Activated CD8-positive, alpha-beta memory T cell treated with anti-CD3 and anti-CD28 coated beads, Interleukin-2, amount 50 U/mL, for 48 hours (primary cell): ENCODE data around the gene CDH23.
"Not testable (repeated sequence)": the region's sequence is repeated elsewhere in the genome, so short reads cannot be mapped to it uniquely, and the experiment has no call there.

ENCODE experiments used
- DNase-seq: peaks from one replicate; pipeline ENCODE4 v3.0.0-alpha.2; 2020

Gene CDH23

DNA sequence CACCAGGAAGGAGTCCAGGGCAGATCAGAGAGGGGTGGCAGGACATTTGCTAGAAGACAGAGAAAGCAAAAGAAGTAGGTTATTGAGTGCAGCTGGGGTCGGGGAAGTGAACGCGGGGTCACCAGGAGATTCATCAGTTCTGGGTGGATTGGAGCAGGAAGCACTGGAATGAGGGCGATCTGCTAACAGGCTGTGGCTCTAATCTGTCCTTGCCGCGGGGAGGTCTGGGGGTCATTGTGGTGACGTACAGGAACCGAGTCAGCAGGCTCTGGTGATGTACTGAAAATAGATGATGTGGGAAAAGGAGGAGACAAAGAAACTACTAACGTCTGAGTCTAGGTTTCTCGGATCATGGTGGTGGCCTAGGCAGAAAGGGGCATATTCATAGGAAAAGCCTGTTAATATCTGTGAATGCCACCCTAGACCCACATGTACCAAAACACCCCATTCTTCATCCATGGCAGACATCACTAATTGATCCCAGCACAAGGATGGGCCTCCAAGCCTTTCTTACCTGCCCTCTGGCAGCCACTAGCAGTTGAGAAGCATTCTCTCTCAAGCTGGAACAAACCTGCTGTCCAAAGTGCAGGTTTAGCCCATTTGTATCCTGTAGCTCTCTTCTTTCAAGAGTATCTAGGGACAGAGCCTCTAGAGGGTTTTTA, 188.3 kb downstream of the CDH23 start:
- DNase-seq: no peak

DNA sequence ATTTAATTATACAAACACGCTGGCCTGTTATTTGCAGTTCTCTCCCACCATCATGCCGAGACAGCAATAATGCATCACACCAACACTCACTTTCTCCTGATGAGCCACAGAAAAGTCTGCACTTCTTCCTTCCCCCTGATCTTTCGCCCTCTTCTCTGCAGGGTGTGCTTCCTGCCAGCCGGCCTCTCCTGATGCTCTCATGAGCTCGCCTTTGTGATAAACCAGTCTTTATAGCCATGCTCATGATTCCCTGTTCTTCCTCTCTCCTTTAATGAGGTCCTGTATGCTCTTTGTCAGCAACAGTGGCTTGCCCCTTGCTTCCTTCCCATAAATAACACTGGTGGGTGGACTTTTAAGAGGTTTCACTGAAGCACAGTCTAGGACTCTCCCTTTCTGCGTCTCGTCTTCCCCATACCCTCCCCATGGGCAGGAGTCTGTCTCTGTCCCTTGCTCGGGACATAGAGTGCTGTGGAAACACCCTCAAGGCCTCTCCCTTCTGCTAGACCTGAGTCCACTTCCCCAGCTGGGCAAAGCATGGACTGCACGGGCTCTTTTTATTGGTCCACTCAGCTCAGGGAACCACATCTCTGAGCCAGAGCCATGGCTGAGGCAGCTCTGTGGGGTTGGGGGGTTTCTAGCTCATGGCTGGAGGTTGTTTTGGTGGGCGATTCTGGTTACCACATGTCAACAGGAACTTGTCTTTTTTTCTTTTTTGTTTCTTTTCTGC, 189.0 kb downstream of the CDH23 start:
- DNase-seq: no peak

DNA sequence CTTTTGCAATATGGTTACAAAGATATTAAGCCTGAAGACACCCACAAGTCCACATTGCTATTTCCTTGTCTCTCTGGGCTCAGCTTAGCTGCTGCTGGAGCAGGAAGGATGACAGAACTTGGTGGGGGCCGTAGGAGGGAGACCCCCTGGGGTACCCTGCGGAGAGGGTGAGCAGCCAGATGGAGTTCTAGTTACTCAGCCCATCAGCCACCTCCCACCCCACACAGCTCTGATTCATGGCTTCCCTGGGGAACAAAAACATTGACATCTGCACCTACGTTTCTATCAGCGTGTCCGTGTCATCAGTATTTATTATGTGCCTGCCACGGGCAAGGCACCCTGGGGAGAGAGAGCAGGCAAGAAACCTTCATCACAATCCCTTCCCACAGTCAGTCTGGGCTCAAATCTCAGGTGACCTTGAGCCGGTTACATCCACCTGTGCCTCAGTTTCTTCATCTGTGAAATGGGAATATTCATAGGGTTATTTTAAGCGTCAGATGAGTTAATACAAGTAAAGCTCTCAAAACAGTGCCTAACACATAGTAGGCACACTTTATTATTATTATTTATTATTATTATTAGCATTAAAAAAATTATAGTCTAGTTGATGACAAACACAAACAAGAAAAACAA, 191.3 kb downstream of the CDH23 start:
- DNase-seq: no peak

DNA sequence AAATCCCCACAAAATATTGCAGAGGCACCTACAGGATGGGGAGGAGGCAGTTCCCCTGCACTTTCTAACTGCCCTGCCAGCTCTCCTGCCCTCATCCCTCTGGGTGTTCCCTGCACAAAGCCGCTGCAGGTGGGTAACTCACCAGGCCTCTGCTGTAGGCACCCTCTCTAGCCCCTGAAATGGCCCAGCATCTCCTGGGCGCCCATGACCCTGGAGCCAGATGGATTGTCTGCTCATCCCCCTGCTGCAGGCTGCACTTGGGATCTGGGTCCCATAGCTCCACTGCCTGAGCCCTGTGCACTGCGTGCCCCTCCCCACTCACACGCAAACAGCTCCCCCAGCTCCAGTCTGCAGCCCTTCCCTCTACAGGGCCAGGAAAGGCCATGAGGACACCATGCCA, 192.0 kb downstream of the CDH23 start:
- DNase-seq: no peak

DNA sequence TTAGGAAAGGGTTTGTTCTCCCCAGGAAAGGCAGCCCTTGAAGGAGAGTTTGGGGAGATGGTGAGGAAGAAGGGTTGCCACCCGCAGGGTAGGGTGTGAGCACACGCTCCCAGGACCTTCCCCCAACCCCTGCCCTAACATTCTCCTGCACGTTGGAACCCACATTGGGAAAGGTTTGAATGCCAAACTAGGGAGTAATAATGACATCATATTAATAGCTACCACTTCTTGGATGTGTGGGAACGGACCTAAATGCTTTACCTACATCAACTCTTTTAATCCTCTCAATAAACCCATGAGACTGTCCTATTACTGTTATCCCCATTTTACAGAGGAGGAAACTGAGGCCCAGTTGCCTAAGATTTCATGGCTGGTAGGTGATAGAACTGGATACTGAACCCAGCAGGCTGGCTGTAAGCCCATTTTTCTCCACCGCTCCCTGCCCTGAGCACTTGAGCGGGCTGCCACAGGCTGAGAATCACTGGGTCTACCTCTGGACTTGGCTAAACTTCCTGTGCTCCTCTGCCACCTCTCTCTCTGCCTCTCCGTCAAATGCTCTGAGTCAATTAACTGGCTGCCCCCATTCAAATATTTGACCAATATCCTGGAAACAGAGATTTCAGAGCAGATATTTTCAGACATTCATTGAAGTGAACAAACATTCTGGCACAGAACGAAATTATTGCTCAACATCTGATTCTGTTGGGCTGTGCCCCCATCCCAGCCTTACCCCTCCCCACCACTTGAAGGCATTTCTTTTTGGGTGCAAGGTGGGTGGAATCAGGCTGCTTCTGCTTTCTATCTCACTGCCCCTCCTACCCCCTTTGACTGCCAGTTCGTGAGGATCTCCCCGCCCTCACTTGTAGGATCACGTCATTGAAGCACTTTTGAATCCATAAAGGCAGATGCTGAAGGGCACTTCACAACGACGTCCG, 193.2 kb downstream of the CDH23 start:
- DNase-seq: no peak

DNA sequence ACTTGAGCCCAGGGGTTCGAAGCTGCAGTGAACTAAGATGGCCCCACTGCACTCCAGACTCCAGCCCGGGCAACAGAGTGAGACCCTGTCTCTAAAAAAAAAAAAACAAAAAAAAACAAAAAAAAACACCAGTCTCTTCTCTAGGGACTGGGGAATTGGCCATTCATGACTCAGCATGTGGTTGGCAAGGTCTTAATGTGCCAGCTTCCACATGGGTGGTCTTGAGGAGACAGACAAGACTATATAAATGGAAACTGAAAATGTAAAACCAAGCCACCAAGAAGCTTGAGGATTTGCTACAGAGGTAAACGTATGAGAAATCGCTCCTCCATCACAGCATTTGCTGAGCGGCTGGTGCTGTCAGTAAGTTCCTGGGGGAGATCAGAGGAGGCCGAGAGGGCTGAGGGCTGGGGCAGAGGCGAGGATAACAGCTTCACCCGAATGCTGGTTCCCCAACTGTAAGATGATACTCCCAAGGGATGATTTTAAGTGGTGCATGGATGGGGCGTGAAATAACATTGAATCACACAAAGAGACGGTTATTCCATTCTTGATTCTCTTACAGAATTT, 194.1 kb downstream of the CDH23 start:
- no peak for DNase-seq

DNA sequence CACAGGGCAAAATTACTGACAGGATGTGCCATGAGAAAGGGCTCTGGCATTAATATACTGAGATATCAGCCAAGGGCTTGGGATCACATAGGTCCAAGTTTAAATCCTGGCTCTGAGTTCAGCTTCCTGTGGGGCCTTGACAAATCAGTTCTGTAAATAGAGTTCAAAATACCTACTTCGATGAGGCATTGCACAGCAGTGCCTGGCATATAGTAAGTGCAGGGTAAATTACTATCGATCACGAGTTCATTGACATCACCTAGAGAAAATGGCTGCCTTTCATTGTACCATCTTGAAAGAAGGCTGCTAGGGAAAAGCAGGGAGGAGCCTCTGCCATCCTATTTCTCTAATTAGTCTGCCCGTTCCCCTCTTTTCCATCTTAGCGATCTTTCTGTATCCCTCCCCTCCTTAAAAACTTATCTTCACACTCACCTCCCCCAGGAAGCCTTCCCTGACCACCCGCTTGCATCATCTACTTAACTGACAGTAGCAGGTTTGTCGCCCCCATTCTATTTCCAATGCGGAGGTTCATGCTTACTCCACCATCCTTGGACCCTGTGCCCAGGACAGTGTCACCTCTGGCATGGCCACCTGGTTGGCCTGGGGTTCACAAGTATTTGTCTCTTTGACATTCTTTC, 198.3 kb downstream of the CDH23 start:
- DNase-seq: no peak

DNA sequence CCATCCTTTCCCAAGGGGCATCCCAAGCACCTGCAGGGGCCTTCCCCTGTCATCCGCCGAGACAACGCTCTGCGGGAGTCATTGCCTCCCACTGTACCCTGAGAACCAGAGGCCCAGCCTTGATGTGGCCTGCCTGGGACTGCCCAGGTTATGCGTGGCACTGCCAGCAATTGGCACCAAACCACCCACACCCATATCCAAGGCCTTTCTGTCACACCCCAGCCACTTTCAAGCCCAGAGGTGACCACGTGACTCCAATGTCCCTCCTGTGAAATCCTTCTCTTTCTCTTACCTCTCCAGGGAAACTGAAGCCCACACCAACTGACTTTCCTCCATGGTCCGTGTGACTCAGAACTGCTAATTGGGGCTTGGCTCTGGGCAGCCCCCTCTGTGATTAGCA, 198.9 kb downstream of the CDH23 start:
- DNase-seq: no peak

DNA sequence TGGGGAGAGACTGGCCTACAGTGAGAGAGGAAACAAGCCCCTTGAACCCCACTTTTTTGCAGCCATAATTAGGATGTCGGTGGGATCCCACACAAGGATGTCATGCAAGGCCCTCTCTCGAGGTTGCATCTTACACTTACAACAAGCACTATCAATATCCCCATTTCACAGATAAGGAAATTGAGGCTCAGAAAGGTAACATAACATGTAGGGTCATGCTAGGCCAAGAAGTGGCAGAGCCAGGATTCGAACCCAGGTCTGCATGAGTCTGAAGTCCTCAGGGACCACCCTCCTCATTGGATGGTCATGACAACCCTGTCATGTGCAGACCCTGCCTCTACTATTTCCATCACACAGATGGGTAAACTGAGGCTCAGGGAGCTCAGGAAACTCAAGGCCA, 199.4 kb downstream of the CDH23 start:
- no peak for DNase-seq

DNA sequence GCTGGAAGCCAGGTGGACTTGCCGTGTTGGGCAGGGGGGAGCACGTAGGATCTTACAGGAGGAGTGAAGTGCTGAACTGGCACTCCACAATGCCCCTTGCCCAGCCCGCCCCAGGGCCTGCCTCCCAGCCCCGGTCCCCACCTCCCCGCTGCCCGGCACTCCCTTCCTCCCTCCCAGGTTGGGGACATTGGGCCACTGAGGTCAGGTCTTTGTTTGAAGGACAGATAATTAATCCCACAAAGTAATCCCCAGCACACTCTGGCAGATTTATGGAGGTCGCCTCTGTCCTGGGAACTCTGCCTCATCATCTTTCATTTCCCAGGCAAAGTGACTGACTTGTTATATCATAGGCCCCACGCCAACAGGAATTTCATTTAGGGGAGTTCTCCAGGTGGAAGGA, 200.0 kb downstream of the CDH23 start:
- DNase-seq: no peak

DNA sequence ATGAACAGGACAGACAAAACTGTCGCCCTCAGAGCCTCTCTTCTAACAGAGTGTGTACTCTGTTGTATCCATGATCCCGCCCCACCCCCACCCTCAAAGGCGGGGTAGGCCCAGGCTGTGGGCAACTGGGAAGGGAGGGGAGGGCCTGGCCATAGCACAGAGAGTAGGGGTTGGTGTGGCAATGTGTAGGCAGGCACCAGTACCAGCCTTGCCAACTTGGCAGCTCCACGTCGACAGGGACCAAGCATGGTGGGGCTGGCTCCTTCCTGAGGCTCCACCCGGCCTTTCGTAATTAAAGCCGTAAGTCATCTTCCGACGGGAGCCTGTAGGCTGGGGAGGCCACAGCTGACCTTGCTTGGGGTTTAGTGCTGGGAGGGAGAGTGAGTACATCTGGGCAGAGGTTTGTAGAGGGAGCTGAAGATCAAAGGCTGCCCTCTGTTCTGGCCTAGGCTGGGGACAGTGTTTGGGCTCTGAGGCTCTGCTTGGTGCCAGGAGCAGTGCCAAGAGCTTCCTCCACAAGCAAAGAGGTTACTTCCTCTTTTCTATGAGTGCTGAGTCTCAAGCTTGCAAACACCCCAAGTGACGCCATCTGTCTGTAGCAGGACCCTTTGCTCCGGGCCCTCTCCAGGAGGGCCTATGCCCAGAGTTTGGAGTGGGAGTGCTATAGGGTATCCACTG, 201.2 kb downstream of the CDH23 start:
- DNase-seq: no peak

DNA sequence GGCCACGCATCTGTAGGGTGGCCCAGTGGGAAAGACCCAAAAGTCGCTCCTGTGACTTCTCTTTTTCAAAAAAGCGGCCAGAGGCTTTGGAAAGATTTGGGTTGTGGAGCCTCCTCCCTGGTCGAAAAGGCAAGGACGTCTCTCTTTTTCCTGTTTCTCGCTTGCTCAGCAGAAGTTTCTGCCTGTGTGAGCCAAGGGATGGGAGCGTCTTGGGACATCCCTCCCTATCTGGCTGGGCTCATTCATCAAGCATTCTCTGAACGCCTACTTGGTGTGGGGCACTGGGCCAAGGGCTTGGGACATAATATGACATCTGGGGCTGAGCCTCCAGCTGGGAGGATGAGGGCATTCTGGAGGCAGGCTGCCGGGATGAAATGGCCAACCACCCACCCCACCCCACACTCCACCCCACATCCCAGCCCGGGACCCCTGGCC, 201.9 kb downstream of the CDH23 start:
- DNase-seq: no peak

DNA sequence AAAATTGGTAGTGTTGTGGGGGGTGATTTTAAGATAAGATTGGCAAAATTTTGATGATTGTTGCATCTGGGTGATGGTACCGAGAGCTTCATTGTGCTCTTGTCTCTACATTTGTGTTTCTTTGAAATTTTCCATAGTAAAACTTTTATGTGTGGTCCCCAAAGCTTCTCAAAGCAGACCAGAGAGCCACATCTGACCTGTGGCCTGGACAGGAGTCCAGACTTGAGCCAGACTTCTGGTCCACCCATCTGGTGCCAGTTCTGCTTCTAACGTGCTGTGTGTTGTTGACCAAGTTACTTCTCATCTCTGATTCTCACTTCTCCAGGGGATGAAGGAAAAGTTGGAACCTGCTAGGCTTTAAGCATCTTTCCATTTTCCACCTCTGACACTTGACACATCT, 202.8 kb downstream of the CDH23 start:
- no peak for DNase-seq

DNA sequence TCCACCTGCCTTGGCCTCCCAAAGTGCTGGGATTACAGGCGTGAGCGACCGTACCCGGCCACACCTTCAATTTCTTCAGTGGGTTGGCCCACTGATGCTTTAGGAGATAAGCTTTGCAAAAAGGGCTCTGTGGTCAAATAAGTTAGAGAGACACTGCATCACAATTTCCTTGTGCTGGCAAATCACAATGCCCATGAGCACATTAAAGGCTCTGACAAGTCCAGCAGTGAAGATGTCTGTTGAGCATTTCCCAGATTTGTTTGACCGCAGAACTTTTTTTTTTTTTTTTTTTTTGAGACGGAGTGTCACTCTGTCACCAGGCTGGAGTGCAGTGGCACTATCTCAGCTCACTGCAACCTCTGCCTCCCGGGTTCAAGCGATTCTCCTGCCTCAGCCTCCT, 203.5 kb downstream of the CDH23 start:
- not testable (repeated sequence) for DNase-seq

DNA sequence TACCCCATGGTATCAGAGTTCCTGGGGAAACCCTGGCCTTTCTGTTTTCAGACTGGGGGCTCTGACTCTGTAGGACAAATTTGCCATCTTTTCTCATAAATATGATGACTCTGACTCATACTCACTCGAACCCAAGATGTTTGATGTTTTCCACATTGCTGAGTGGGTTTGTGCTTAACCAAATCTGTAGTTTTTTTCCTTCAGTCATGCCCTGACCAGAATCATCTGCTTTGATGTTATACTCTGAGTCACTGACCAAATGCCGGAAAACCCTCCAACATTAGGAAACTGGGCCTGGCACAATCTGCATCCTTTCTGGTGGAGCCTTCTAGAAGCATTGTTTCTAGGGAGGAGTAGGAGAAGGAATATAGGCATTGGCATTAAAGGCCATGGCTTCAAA, 204.1 kb downstream of the CDH23 start:
- no peak for DNase-seq

DNA sequence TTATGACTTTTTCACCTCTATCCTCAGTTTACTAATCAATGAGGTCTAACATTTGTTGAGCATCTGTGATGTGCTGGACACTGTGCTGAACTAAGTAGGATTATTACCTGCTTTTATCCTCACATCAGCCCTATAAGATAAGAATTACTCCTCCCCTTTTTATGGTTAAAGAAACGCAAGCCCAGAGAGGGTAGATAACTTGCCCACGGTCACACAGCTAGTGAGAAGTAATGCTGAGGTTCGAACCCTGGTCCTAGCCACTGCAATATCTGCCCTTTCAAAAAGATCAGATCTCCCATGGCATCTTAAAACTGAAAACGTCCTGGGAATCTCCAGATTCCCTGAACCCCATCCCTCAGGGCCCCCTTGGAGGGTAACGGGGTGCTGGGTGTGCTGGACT, 204.6 kb downstream of the CDH23 start:
- DNase-seq: no peak

DNA sequence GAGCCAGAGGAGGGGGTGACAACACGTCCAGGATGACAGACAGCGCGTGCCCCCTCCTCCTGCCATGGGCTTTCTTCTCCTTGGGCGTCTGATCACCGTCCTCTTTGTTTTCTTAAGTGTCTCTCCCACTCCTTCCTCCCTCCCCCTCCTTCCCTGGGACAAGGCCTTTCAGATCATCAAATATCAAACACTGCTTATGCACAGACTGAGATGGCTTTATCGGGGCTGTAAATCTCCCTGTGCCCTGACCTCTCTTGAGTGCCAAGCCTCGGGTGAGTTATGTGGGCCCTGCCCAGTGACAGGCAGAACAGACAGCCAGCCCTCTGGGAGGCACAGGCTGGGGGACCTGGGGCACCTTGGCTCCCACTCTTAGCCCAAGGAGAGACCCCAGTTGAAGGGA, 206.4 kb downstream of the CDH23 start:
- no peak for DNase-seq

DNA sequence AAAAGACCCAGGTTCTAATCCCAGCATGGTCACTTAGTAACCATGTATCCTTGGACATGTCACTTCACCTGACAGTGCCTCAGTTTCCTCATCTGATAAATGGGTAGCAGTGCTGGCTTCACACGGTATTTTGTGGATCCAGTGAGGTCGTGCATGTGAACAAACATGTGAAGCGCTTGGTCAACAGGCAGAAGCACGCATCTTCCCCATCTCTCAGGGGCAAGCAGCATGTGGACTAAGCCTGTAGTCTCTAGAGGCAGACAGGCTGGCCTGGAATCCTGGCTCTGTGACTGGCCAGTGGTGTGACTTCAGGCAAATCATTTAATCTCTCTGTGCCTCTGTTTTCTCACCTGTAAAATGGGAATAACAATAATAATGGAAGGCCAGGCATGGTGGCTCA, 207.0 kb downstream of the CDH23 start:
- no peak for DNase-seq

DNA sequence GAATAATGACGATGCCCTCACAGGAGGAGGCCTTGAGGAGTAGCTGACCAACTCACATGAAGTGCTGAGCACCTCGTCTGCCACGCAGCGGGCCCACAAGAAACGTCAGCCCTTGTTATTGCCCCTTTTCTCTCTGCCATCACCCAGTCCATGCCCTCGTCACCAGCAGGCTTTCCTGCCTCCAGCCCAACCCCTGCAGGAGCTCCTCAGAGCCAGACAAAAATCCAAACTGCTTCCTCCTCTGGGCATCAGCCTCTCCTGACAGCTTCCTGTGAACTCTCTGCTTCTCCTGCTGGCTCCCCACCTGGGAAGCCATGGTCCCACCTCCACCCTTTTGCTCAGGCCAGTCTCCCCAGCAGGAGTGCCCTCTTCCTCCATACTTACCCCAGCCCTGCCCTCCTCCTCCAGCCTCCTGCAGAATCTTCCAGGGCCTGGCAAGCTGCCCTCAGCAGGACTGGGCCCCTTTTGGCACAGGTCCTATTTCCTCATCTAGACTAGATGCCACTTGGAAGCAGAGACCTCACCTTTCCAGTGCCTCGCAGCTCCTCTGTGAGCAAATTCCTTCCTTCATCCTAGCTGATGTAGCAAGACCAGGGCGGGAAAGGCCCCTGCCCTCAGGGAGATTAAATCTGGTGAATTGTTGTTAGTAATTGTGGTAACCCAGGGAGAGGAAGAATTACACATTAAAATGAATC, 207.8 kb downstream of the CDH23 start:
- no peak for DNase-seq

DNA sequence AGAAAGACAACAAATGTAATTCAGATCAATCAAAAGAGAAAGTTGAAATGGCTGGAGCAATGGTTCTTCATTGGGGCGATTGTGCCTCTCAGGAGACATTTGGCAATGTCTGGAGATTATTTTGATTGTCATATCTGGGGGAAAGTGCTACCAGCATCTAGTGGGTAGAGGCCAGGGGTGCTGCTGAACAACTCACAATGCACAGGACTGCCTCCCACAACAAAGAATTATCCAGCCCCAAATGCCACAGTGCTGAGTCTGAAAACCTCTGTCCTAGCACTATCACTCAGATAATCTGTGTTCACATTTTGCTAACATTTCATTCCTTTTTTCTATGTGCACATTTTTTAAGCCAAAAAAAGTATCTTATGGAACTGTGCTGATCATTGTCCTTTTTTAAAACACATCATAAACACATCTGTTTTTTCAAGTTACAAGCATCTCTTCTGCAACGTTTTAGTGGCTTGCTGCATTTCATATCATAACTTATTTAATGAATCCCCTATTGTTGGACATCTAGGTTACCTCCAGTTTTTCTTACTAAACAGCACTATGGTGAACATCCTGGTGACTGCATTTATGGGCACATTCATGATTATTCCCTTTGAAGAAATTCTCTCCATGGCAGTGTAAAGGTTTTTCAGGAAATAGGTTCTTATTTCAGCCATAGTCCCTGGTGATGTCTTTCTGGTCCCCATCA, 208.7 kb downstream of the CDH23 start:
- no peak for DNase-seq
